HEK293 (cell line): ENCODE data around the gene CSK.

ENCODE experiments used
- EGR2 ChIP-seq: fragments of 450-650 bp; formaldehyde crosslinking; IDR thresholded peaks from 2 replicates; pipeline ENCODE4 v1.5.1; 2016; ENCODE audit warnings: low read depth, missing biosample characterization, missing genetic modification characterization
- FEZF1 ChIP-seq: fragments of 450-650 bp; formaldehyde crosslinking; IDR thresholded peaks from 2 replicates; pipeline ENCODE4 v1.5.1; 2016; ENCODE audit warnings: missing biosample characterization, missing genetic modification characterization
- HOXD13 ChIP-seq: sonication (generic); formaldehyde crosslinking; IDR thresholded peaks from 2 replicates; pipeline ENCODE4 v1.8.0; 2022; ENCODE audit warnings: missing genetic modification reagents, borderline replicate concordance
- KLF10 ChIP-seq: fragments of 450-650 bp; IDR thresholded peaks from 2 replicates; pipeline ENCODE4 v1.5.1; 2018; ENCODE audit warnings: missing biosample characterization, mild to moderate bottlenecking, missing genetic modification characterization
- KLF7 ChIP-seq: fragments of 450-650 bp; formaldehyde crosslinking; IDR thresholded peaks from 2 replicates; pipeline ENCODE4 v1.5.1; 2016; ENCODE audit warnings: missing biosample characterization, missing genetic modification characterization, borderline replicate concordance
- MYNN ChIP-seq: fragments of 450-650 bp; formaldehyde crosslinking; IDR thresholded peaks from 2 replicates; pipeline ENCODE4 v1.5.1; 2016; ENCODE audit warnings: missing biosample characterization, missing genetic modification characterization, borderline replicate concordance
- TRIM28 ChIP-seq: IDR thresholded peaks from 2 replicates; pipeline ENCODE4 v1.6.1; 2011; ENCODE audit warnings: low read length, control low read depth, borderline replicate concordance
- YY1 ChIP-seq: fragments of 450-650 bp; formaldehyde crosslinking; IDR thresholded peaks from 2 replicates; pipeline ENCODE4 v1.5.1; 2018; ENCODE audit warnings: missing biosample characterization, missing genetic modification characterization
- ZBTB20 ChIP-seq: fragments of 450-650 bp; formaldehyde crosslinking; IDR thresholded peaks from 2 replicates; pipeline ENCODE4 v1.5.1; 2016; ENCODE audit warnings: missing biosample characterization, missing genetic modification characterization
- ZBTB44 ChIP-seq: fragments of 450-650 bp; IDR thresholded peaks from 2 replicates; pipeline ENCODE4 v1.5.1; 2018; ENCODE audit warnings: missing biosample characterization, mild to moderate bottlenecking, missing genetic modification characterization
- ZBTB7A ChIP-seq: fragments of 450-650 bp; formaldehyde crosslinking; IDR thresholded peaks from 2 replicates; pipeline ENCODE4 v1.5.1; 2016; ENCODE audit warnings: low read depth, missing biosample characterization, missing genetic modification characterization
- ZFP41 ChIP-seq: fragments of 450-650 bp; formaldehyde crosslinking; IDR thresholded peaks from 2 replicates; pipeline ENCODE4 v1.5.1; 2016; ENCODE audit warnings: missing biosample characterization, missing genetic modification characterization, borderline replicate concordance
- ZNF112 ChIP-seq: fragments of 450-650 bp; formaldehyde crosslinking; IDR thresholded peaks from 2 replicates; pipeline ENCODE4 v1.5.0; 2017; ENCODE audit warnings: missing biosample characterization, missing genetic modification characterization
- ZNF18 ChIP-seq: fragments of 450-650 bp; formaldehyde crosslinking; IDR thresholded peaks from 2 replicates; pipeline ENCODE4 v1.5.1; 2016; ENCODE audit warnings: missing biosample characterization, missing genetic modification characterization
- ZNF211 ChIP-seq: fragments of 450-650 bp; formaldehyde crosslinking; IDR thresholded peaks from 2 replicates; pipeline ENCODE4 v1.5.1; 2016; ENCODE audit warnings: low read depth, missing biosample characterization, missing genetic modification characterization
- ZNF214 ChIP-seq: fragments of 450-650 bp; formaldehyde crosslinking; IDR thresholded peaks from 2 replicates; pipeline ENCODE4 v1.5.1; 2017; ENCODE audit warnings: missing biosample characterization, mild to moderate bottlenecking, missing genetic modification characterization, borderline replicate concordance
- ZNF223 ChIP-seq: fragments of 450-650 bp; formaldehyde crosslinking; IDR thresholded peaks from 2 replicates; pipeline ENCODE4 v1.5.1; 2016; ENCODE audit warnings: missing biosample characterization, missing genetic modification characterization
- ZNF311 ChIP-seq: fragments of 450-650 bp; formaldehyde crosslinking; IDR thresholded peaks from 2 replicates; pipeline ENCODE4 v1.5.1; 2017; ENCODE audit warnings: missing biosample characterization, missing genetic modification characterization, borderline replicate concordance
- ZNF350 ChIP-seq: fragments of 450-650 bp; formaldehyde crosslinking; IDR thresholded peaks from 2 replicates; pipeline ENCODE4 v1.5.0; 2017; ENCODE audit warnings: missing biosample characterization, mild to moderate bottlenecking, missing genetic modification characterization
- ZNF366 ChIP-seq: fragments of 450-650 bp; formaldehyde crosslinking; conservative IDR thresholded peaks from 2 replicates; pipeline ENCODE4 v1.5.1; 2016; ENCODE audit warnings: missing biosample characterization, missing genetic modification characterization
- ZNF398 ChIP-seq: fragments of 450-650 bp; formaldehyde crosslinking; IDR thresholded peaks from 2 replicates; pipeline ENCODE4 v1.5.1; 2017; ENCODE audit warnings: missing biosample characterization, missing genetic modification characterization
- ZNF404 ChIP-seq: fragments of 450-650 bp; formaldehyde crosslinking; IDR thresholded peaks from 2 replicates; pipeline ENCODE4 v1.5.1; 2017; ENCODE audit warnings: missing biosample characterization, missing genetic modification characterization
- ZNF423 ChIP-seq: fragments of 450-650 bp; formaldehyde crosslinking; IDR thresholded peaks from 2 replicates; pipeline ENCODE4 v1.5.1; 2016; ENCODE audit warnings: missing biosample characterization, missing genetic modification characterization
- ZNF426 ChIP-seq: fragments of 450-650 bp; formaldehyde crosslinking; IDR thresholded peaks from 2 replicates; pipeline ENCODE4 v1.5.1; 2017; ENCODE audit warnings: missing biosample characterization, missing genetic modification characterization, mild to moderate bottlenecking, inconsistent platforms, moderate library complexity
- ZNF513 ChIP-seq: fragments of 450-650 bp; IDR thresholded peaks from 2 replicates; pipeline ENCODE4 v1.5.1; 2018; ENCODE audit warnings: missing biosample characterization, missing genetic modification characterization
- ZNF571 ChIP-seq: fragments of 450-650 bp; formaldehyde crosslinking; IDR thresholded peaks from 2 replicates; pipeline ENCODE4 v1.5.0; 2017; ENCODE audit warnings: missing biosample characterization, missing genetic modification characterization
- ZNF639 ChIP-seq: fragments of 450-650 bp; formaldehyde crosslinking; IDR thresholded peaks from 2 replicates; pipeline ENCODE4 v1.5.1; 2016; ENCODE audit warnings: missing biosample characterization, missing genetic modification characterization
- ZNF670 ChIP-seq: fragments of 450-650 bp; formaldehyde crosslinking; IDR thresholded peaks from 2 replicates; pipeline ENCODE4 v1.5.1; 2016; ENCODE audit warnings: missing biosample characterization, missing genetic modification characterization, low read depth
- ZNF768 ChIP-seq: fragments of 450-650 bp; formaldehyde crosslinking; IDR thresholded peaks from 2 replicates; pipeline ENCODE4 v1.5.1; 2018; ENCODE audit warnings: missing biosample characterization, mild to moderate bottlenecking, missing genetic modification characterization
- ZNF776 ChIP-seq: fragments of 450-650 bp; formaldehyde crosslinking; IDR thresholded peaks from 2 replicates; pipeline ENCODE4 v1.5.0; 2017; ENCODE audit warnings: missing biosample characterization, missing genetic modification characterization, borderline replicate concordance
- ZNF830 ChIP-seq: fragments of 450-650 bp; IDR thresholded peaks from 2 replicates; pipeline ENCODE4 v1.5.0; 2018; ENCODE audit warnings: missing biosample characterization, missing genetic modification characterization, low read depth, mild to moderate bottlenecking, moderate library complexity
- ZSCAN4 ChIP-seq: fragments of 450-650 bp; formaldehyde crosslinking; IDR thresholded peaks from 2 replicates; pipeline ENCODE4 v1.5.1; 2017; ENCODE audit warnings: missing biosample characterization, missing genetic modification characterization
- ZXDB ChIP-seq: fragments of 450-650 bp; formaldehyde crosslinking; IDR thresholded peaks from 2 replicates; pipeline ENCODE4 v1.5.1; 2016; ENCODE audit warnings: missing biosample characterization, missing genetic modification characterization

The CSK gene

GRCh38 chr15:74843445-74843828 is 61.6 kb downstream of the CSK start (continued):
- TF ChIP-seq ZBTB44 (tag by site-specific recombination) (no peak), ZNF404 (tag by site-specific recombination) (0 out of 2 replicates have a peak, but pooled peaks have one; percentile 14), ZNF776 (tag by site-specific recombination) (no peak), ZBTB20 (tag by site-specific recombination) (0 out of 2 replicates have a peak, but pooled peaks have one; percentile 18), ZNF670 (tag by site-specific recombination) (no peak), ZNF423 (tag by site-specific recombination) (no peak), ZFP41 (no peak), ZNF639 (tag by site-specific recombination) (no peak), ZNF366 (no peak), HOXD13 (no peak), FEZF1 (tag by site-specific recombination) (no peak), ZNF426 (tag by site-specific recombination) (no peak), ZNF830 (no peak), KLF10 (tag by site-specific recombination) (no peak; the same call in 1 of the 2 replicates), ZNF398 (tag by site-specific recombination) (no peak), YY1 (no peak; the same call in 1 of the 2 replicates), EGR2 (tag by site-specific recombination) (no peak), ZNF768 (no peak), ZNF350 (tag by site-specific recombination) (no peak), ZNF223 (tag by site-specific recombination) (no peak), TRIM28 (no peak), ZNF18 (tag by site-specific recombination) (no peak), ZNF211 (tag by site-specific recombination) (no peak), ZNF112 (tag by site-specific recombination) (no peak), ZNF214 (tag by site-specific recombination) (no peak), ZSCAN4 (tag by site-specific recombination) (no peak), ZBTB7A (tag by site-specific recombination) (no peak), MYNN (tag by site-specific recombination) (no peak), ZNF311 (no peak), ZNF513 (tag by site-specific recombination) (no peak), ZNF571 (tag by site-specific recombination) (no peak), ZXDB (peak; percentile 13; the same call in 1 of the 2 replicates), KLF7 (no peak)
